BJ (cell line): ENCODE results near the gene MEIKIN. TPM values are rescaled to one million over a fixed set of nuclear protein-coding genes. Genes with fewer than 3 reads are reported as not detected.
"Not testable (repeated sequence)": the region's sequence is repeated elsewhere in the genome, so short reads cannot be mapped to it uniquely, and the experiment has no call there.

ENCODE experiments used
- CTCF ChIA-PET: fragments of 350-600 bp; formaldehyde crosslinking; extraction: SDS; loops from one replicate; lab custom pipeline; 2021; ENCODE audit warnings: antibody characterized with exemption, inconsistent platforms; lab: Yijun Ruan, JAX
- POLR2A ChIA-PET: fragments of 300-600 bp; sonication (Branson Sonifier 250); formaldehyde crosslinking; extraction: SDS; loops from one replicate; lab custom pipeline; 2021; ENCODE audit warnings: antibody characterized with exemption; lab: Charles Lee
- DNase-seq: peaks from one replicate; pipeline ENCODE4 v3.0.0-alpha.2; 2011; ENCODE audit warnings: low read depth
- H3K27me3 ChIP-seq: 2 replicates; pipeline ENCODE4 v1.6.0; 2011; ENCODE audit warnings: low read length; ENCODE audit not compliant: control insufficient read depth, insufficient read depth
- H3K36me3 ChIP-seq: 2 replicates; pipeline ENCODE4 v1.5.1; 2011; ENCODE audit warnings: low read length; ENCODE audit not compliant: control insufficient read depth, insufficient read depth
- H3K4me3 ChIP-seq: 2 replicates; pipeline ENCODE4 v1.5.1; 2011; ENCODE audit warnings: low read depth, mild to moderate bottlenecking, control low read depth, low read length
- polyA plus RNA-seq: library from polyadenylated mRNA; depleted of rRNA; stranded (reverse); fragments of >200 nt; gene quantifications from 2 replicates; pipeline ENCODE4 v1.2.3, GENCODE V29; 2011
- TF ChIP-seq, protein P1 (sequence below): IDR thresholded peaks from 2 replicates; pipeline ENCODE4 v1.5.1; 2011; ENCODE audit warnings: low read depth, mild to moderate bottlenecking, control low read depth, inconsistent platforms, low read length, moderate library complexity; ENCODE audit not compliant: insufficient read depth

MEIKIN gene
- polyA plus RNA-seq, 1 experiment = not detected

DNA sequence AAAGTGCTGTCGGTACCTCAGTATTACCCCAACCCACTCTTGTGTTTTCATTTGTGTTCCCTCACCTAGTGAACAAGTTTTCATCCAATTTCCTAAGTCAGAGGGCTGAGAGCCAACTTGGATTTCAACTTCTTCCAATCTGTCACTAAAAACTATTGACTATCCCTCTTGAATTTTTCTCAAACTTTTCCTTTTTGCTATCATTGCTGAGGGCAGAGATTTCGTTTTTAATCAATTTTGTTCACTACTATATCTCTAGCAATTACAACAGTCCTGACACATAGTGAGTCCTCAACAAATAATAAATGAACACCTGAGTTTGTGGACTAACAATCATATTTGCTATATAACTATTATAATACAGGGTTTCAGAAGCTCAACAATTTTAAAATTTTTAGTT, 29.0 kb downstream of the MEIKIN start:
- ChIA-PET POLR2A (no interaction called here), CTCF (no interaction called here)
- no peak overlapping the region for H3K4me3 ChIP-seq
- no peaks in the 10 kb centered on the region for H3K36me3 ChIP-seq
- TF ChIP-seq, protein P1, sequence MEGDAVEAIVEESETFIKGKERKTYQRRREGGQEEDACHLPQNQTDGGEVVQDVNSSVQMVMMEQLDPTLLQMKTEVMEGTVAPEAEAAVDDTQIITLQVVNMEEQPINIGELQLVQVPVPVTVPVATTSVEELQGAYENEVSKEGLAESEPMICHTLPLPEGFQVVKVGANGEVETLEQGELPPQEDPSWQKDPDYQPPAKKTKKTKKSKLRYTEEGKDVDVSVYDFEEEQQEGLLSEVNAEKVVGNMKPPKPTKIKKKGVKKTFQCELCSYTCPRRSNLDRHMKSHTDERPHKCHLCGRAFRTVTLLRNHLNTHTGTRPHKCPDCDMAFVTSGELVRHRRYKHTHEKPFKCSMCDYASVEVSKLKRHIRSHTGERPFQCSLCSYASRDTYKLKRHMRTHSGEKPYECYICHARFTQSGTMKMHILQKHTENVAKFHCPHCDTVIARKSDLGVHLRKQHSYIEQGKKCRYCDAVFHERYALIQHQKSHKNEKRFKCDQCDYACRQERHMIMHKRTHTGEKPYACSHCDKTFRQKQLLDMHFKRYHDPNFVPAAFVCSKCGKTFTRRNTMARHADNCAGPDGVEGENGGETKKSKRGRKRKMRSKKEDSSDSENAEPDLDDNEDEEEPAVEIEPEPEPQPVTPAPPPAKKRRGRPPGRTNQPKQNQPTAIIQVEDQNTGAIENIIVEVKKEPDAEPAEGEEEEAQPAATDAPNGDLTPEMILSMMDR = no peak
- no peak for DNase-seq
- peaks cover 3% of the 10 kb centered on the region for H3K27me3 ChIP-seq

- CTCF ChIA-PET = interaction anchor here (0.8 kb wide), 1 partner anchor 301 kb away, joined by 3 read pairs; no protein-coding TSS in a partner anchor
- POLR2A ChIA-PET = no interaction called here
- TF ChIP-seq, protein P1 = no peak
- peaks cover 3% of the 10 kb centered on the region for H3K27me3 ChIP-seq
- no peaks in the 10 kb centered on the region for H3K36me3 ChIP-seq
- no peak for DNase-seq
- H3K4me3 ChIP-seq = no peak overlapping the region
Measured at GRCh38 chr5:131914472-131914871, 31.0 kb downstream of the MEIKIN start.

DNA sequence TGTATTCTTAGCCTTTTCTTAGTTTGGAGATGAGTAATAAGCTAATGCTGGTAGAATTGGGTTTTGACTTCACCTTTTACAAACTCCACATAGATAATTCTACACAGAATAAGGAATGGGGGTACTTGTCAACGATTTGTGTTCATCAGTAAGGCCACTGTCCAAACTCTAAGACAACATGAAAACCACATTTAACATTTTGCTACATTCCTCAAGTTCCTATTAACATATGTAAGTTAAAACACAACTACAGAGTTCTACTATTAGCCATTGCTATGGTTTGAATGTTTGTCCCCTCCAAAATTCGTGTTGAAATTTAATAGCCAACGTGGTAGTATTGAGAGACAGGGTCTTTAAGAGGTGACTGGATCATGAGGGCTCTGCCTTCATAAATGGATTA, 31.9 kb downstream of the MEIKIN start:
- Histone ChIP-seq H3K27me3 (peaks cover 3% of the 10 kb centered on the region), H3K36me3 (no peaks in the 10 kb centered on the region), H3K4me3 (no peak overlapping the region)
- TF ChIP-seq, protein P1 = no peak
- DNase-seq = no peak
- ChIA-PET CTCF (no interaction called here), POLR2A (no interaction called here)

DNA sequence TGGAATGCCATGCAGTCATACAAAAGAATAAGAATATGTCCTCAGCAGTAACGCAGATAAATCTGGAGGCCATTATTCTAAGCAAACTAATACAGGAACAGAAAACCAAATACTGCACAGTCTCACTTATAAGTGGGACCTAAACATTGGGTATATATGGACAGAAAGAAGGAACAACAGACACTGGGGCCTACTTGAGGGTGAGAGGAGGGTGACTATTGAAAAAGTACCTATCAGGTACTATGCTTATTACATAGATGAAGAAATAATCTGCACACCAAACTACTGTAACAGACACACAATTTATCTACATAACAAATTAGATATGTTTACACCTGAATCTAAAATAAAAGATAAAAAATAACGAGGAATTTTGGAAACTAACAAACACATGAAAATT, 38.8 kb downstream of the MEIKIN start:
- CTCF ChIA-PET = no interaction called here
- TF ChIP-seq, protein P1 = no peak
- Histone ChIP-seq H3K27me3 (no peaks in the 10 kb centered on the region), H3K4me3 (no peak overlapping the region), H3K36me3 (no peaks in the 10 kb centered on the region)
- DNase-seq = no peak
- POLR2A ChIA-PET = no interaction called here

- DNase-seq, POLR2A ChIA-PET, H3K4me3 ChIP-seq, CTCF ChIA-PET, H3K27me3 ChIP-seq, H3K36me3 ChIP-seq: not testable (repeated sequence)
Measured at GRCh38 chr5:131902266-131902665, 43.2 kb downstream of the MEIKIN start.

- Histone ChIP-seq H3K27me3 (no peaks in the 10 kb centered on the region; the same call in 1 of the 2 replicates), H3K4me3 (no peak overlapping the region), H3K36me3 (no peaks in the 10 kb centered on the region)
- DNase-seq = no peak
- TF ChIP-seq, protein P1 = no peak
- POLR2A ChIA-PET = interaction anchor here (0.7 kb wide), 1 partner anchor 186 kb away, joined by 6 read pairs; no protein-coding TSS in a partner anchor
- CTCF ChIA-PET = no interaction called here
Measured at GRCh38 chr5:131899686-131900085, 45.8 kb downstream of the MEIKIN start.
